Central memory CD8-positive, alpha-beta T cell (primary cell): Measurements from ENCODE around the gene SENP3.
"Not testable (repeated sequence)": the region's sequence is repeated elsewhere in the genome, so short reads cannot be mapped to it uniquely, and the experiment has no call there.

Experiments used
- ATAC-seq: fragments of 150-1000 bp; cut with Tn5 transposase; replicated peaks from 2 replicates; pipeline ENCODE4 v1.10.0; 2022; ENCODE audit warnings: mild to moderate bottlenecking, moderate FRiP score, moderate number of reproducible peaks; ENCODE audit not compliant: poor library complexity, severe bottlenecking; ENCODE audit errors: extremely low read depth
- DNase-seq, 2 donors: peaks; one replicate each; pipeline ENCODE4 v3.0.0; 2021; ENCODE audit warnings: low spot score in 2 of 2
- H3K27ac Mint-ChIP-seq: one replicate; pipeline ENCODE4 v1.8.0; 2022; ENCODE audit warnings: low read depth, mild to moderate bottlenecking, moderate library complexity, mixed read lengths
- H3K27me3 Mint-ChIP-seq: one replicate; pipeline ENCODE4 v1.8.0; 2022; ENCODE audit warnings: mixed read lengths
- H3K36me3 Mint-ChIP-seq: one replicate; pipeline ENCODE4 v1.8.0; 2022; ENCODE audit warnings: mild to moderate bottlenecking, moderate library complexity, mixed read lengths; ENCODE audit not compliant: insufficient read depth
- H3K4me1 Mint-ChIP-seq: one replicate; pipeline ENCODE4 v1.8.0; 2022; ENCODE audit warnings: mixed read lengths
- H3K4me3 Mint-ChIP-seq: one replicate; pipeline ENCODE4 v1.8.0; 2022; ENCODE audit warnings: mild to moderate bottlenecking, moderate library complexity, mixed read lengths
- H3K9me3 Mint-ChIP-seq: one replicate; pipeline ENCODE4 v1.8.0; 2022; ENCODE audit warnings: mixed read lengths

Gene SENP3

DNA sequence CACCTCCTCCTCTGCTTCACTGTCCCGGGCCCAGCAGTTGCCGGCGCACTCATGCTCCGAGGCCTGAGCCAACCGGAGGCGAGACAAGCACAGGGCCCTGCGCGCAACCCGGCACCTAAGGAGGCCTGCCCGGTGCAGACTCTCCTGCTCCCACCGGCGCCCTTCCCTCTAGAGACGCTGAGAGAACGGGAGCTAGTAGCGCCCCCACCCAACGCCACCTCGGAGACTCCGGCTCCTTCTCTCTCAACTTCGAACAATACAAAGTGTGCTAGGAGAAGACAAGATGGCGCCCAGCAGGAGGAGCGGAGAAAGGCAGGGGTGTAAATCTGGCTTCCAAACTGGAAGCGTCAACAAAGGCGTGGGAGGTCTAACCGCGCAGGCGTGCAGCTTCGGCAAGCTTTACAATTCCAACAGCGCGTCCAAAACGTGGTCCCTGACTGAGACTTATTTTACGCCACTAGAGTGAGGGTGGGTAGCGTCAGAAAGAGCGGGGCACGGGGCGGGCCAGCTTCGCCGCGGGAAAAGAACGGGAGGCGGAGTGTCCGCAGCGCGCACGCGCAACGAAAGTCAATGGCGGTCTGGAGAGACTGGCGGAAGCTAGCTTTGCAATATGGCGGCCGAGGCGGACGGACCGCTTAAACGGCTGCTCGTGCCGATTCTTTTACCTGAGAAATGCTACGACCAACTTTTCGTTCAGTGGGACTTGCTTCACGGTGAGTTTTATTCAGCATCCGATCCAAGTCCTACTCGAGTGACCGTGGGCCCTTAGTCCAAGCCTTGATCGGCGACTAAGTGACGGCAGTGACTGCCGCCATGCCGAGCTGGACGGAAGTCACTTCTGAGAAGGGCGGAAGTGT is 21.8 kb downstream of the SENP3 start, which contains the start of gene MPDU1:
Gene MPDU1, plus strand, starts transcription at position 600 of the 857 bp plus-strand sequence. Its CDS starts 11 bp downstream, at position 611.
- DNase-seq (peak; percentile 90 to 95), ATAC-seq (peak; percentile 91)
- Mint-ChIP-seq H3K36me3 (peaks cover 38% of the 10 kb centered on the region), H3K4me3 (peak within 1 kb of the TSS; percentile 89), H3K9me3 (no peaks in the 10 kb centered on the region), H3K27me3 (no peaks in the 10 kb centered on the region), H3K4me1 (peaks cover 57% of the 10 kb centered on the region), H3K27ac (peak within 1 kb of the TSS; percentile 91)

DNA sequence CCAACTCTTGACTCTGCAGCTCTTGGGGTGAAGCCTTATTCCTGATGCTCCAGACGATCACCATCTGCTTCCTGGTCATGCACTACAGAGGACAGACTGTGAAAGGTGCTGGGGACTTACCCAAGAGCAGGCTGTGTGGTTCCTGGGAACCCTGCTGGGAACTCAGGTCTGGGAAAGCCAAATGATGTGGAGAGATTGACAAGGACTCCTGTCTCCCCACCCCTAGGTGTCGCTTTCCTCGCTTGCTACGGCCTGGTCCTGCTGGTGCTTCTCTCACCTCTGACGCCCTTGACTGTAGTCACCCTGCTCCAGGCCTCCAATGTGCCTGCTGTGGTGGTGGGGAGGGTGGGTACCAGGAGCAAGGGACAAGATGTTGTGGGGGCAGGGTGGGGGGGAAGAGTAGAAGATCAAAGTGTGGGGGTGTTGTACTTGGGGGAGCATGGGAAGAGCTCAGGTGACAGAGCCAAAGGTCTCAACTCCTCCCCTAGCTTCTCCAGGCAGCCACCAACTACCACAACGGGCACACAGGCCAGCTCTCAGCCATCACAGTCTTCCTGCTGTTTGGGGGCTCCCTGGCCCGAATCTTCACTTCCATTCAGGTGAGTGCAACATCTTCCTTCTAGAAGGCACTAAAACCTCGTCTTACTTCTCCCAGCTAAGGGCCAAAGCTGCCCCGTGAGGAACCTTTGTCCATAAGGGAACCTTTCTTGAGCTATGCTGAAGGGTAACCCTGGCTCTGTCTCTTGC is 25.1 kb downstream of the SENP3 start:
- peaks cover 21% of the 10 kb centered on the region for H3K36me3 Mint-ChIP-seq
- H3K9me3 Mint-ChIP-seq, result no peaks in the 10 kb centered on the region
- DNase-seq, result no peak
- no peak overlapping the region for H3K4me3 Mint-ChIP-seq
- no peaks in the 10 kb centered on the region for H3K27me3 Mint-ChIP-seq
- peaks cover 32% of the 10 kb centered on the region for H3K4me1 Mint-ChIP-seq
- peak overlapping the region; percentile 74 for H3K27ac Mint-ChIP-seq
- no peak for ATAC-seq

DNA sequence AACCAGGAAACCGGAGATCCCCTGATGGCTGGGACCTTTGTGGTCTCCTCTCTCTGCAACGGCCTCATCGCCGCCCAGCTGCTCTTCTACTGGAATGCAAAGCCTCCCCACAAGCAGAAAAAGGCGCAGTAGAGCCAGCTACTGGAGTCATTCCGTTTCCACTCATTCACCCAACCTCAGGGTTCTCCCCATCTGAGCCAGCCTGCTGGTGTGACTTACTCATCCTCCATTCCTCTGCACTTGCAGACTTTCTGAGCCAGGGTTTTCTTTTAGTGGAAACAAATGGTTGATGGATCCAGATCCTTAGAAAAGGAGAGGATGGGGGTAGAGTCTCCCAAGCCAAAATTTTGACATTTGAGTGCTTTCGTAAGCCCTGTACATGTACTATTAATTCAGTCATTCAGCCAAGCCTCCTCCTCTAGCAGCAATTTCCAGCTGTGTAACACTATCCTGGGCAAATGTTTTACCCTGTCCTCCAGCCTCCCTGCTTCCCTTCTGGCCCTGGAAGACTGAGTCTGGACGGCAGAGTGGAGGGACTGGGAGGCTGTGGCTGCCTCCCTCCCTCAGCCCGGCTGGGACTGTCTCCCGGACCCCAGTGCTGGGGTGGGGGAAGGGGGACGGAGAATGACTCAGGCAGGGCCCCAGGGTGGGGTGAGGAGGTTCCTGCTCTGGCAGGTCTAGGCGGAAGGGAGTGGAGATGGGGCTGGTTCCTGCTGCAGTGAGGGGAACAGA is 25.9 kb downstream of the SENP3 start:
- no peak for ATAC-seq
- H3K27me3 Mint-ChIP-seq, result no peaks in the 10 kb centered on the region
- H3K4me1 Mint-ChIP-seq, result peaks cover 26% of the 10 kb centered on the region
- H3K27ac Mint-ChIP-seq, result peak overlapping the region; percentile 74
- H3K9me3 Mint-ChIP-seq, result no peaks in the 10 kb centered on the region
- H3K4me3 Mint-ChIP-seq, result no peak overlapping the region
- no peak for DNase-seq
- H3K36me3 Mint-ChIP-seq, result peaks cover 22% of the 10 kb centered on the region

DNA sequence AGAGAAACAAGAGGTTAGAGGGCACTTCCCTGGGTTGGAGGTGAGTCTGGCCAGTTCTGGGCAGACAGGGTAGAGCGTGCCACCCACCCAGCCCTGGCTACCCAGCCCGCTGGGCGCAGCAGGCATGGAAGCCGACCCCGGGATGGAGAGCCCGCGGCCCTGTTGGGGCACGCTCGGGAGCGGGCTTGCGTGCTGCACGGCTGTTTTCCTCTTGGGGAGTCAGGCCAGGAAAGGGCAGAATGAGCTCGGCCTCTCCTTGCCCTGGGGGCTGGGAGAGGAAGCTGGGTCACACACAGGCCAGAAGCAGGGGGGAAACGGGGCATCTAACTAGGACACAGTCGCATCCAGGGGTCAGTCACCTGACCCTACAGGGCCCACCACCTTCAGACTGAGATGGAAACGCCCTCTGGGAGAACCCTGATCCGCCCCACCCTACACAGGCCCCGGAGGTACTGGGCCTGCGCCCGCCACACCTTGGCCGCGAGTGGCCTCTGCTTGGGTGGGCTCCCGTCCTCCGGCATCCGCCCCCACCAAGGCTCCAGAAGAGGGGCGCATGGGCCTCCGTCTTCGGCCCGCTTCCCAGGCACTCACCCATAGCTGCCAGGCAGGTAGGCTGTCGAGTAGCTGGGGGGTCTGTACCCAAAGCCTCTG is 27.0 kb downstream of the SENP3 start:
- H3K9me3 Mint-ChIP-seq, result no peaks in the 10 kb centered on the region
- DNase-seq (no peak), ATAC-seq (no peak)
- H3K4me1 Mint-ChIP-seq, result peaks cover 22% of the 10 kb centered on the region
- peaks cover 28% of the 10 kb centered on the region for H3K36me3 Mint-ChIP-seq
- no peak overlapping the region for H3K27ac Mint-ChIP-seq
- H3K4me3 Mint-ChIP-seq, result no peak overlapping the region
- no peaks in the 10 kb centered on the region for H3K27me3 Mint-ChIP-seq

- H3K4me1 Mint-ChIP-seq, result peaks cover 15% of the 10 kb centered on the region
- ATAC-seq, result peak; percentile 60
- DNase-seq, result peak in 1 of 2 donors; percentile 48
- H3K4me3 Mint-ChIP-seq, result no peak overlapping the region
- H3K36me3 Mint-ChIP-seq, result peaks cover 29% of the 10 kb centered on the region
- H3K27ac Mint-ChIP-seq, result no peak overlapping the region
- H3K27me3 Mint-ChIP-seq, result no peaks in the 10 kb centered on the region
- no peaks in the 10 kb centered on the region for H3K9me3 Mint-ChIP-seq
Observed at GRCh38 chr17:7589204-7589868, 27.6 kb downstream of the SENP3 start.

GRCh38 chr17:7589891-7590691 is 28.4 kb downstream of the SENP3 start, which contains the start of gene SOX15:
TSS of gene SOX15 (minus strand) at chr17:7590094. CDS start at chr17:7589676, 418 bp downstream.
- peaks cover 31% of the 10 kb centered on the region for H3K36me3 Mint-ChIP-seq
- peak within 1 kb of the TSS; percentile 81 for H3K27ac Mint-ChIP-seq
- no peak within 1 kb of the TSS for H3K4me3 Mint-ChIP-seq
- peaks cover 8% of the 10 kb centered on the region for H3K4me1 Mint-ChIP-seq
- H3K27me3 Mint-ChIP-seq, result no peaks in the 10 kb centered on the region
- no peak for ATAC-seq
- no peaks in the 10 kb centered on the region for H3K9me3 Mint-ChIP-seq
- DNase-seq, result no peak

DNA sequence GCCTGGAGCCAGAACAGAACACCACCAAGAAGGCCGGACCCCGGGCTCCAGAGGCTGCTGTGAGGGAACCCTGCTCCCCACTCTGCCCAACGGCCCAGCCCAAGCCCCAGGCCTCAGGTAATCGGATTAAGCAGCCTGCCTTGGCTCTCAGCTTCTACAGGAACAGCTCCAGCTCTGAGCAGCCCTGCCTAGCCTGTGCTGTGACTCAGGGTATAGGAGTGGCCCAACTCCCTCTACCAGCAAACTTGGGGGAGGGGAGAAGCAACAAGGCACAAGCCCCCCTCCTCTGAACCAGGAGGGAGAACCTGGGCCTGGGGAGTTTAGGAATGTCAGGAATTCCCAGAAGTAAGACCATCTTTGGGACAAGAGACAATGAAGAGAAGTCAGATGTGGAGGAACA is 29.0 kb downstream of the SENP3 start:
- no peaks in the 10 kb centered on the region for H3K27me3 Mint-ChIP-seq
- H3K36me3 Mint-ChIP-seq, result peaks cover 37% of the 10 kb centered on the region
- peak overlapping the region; percentile 81 for H3K27ac Mint-ChIP-seq
- peaks cover 7% of the 10 kb centered on the region for H3K4me1 Mint-ChIP-seq
- no peak overlapping the region for H3K4me3 Mint-ChIP-seq
- ATAC-seq, result no peak
- no peak for DNase-seq
- H3K9me3 Mint-ChIP-seq, result no peaks in the 10 kb centered on the region

GRCh38 chr17:7591596-7591995 is 29.9 kb downstream of the SENP3 start:
- H3K36me3 Mint-ChIP-seq, result peaks cover 43% of the 10 kb centered on the region
- no peak overlapping the region for H3K4me3 Mint-ChIP-seq
- no peaks in the 10 kb centered on the region for H3K9me3 Mint-ChIP-seq
- DNase-seq (no peak), ATAC-seq (no peak)
- no peaks in the 10 kb centered on the region for H3K27me3 Mint-ChIP-seq
- H3K27ac Mint-ChIP-seq, result no peak overlapping the region
- peaks cover 7% of the 10 kb centered on the region for H3K4me1 Mint-ChIP-seq

GRCh38 chr17:7592422-7593021 is 30.8 kb downstream of the SENP3 start:
- Mint-ChIP-seq H3K9me3 (no peaks in the 10 kb centered on the region), H3K4me1 (peaks cover 1% of the 10 kb centered on the region), H3K4me3 (no peak overlapping the region), H3K27me3 (no peaks in the 10 kb centered on the region), H3K36me3 (peaks cover 47% of the 10 kb centered on the region), H3K27ac (no peak overlapping the region)
- DNase-seq, result no peak
- ATAC-seq, result no peak

- no peak overlapping the region for H3K27ac Mint-ChIP-seq
- ATAC-seq (no peak), DNase-seq (no peak)
- no peaks in the 10 kb centered on the region for H3K4me1 Mint-ChIP-seq
- H3K36me3 Mint-ChIP-seq, result peaks cover 49% of the 10 kb centered on the region
- H3K9me3 Mint-ChIP-seq, result no peaks in the 10 kb centered on the region
- H3K4me3 Mint-ChIP-seq, result no peak overlapping the region
- H3K27me3 Mint-ChIP-seq, result no peaks in the 10 kb centered on the region
Observed at GRCh38 chr17:7593296-7593695, 31.6 kb downstream of the SENP3 start.

- ATAC-seq, H3K27me3 Mint-ChIP-seq, H3K27ac Mint-ChIP-seq, DNase-seq, H3K4me3 Mint-ChIP-seq, H3K9me3 Mint-ChIP-seq, H3K4me1 Mint-ChIP-seq: not testable (repeated sequence)
- H3K36me3 Mint-ChIP-seq, result peaks cover 83% of the 10 kb centered on the region
Observed at GRCh38 chr17:7597561-7597960, 35.8 kb downstream of the SENP3 start.
